GM11168 (cell line): ENCODE results near the gene NKD1.

Experiments used
- in situ Hi-C: fragments of 300-500 bp; cut with MboI; formaldehyde crosslinking; loops from one replicate; pipeline ENCODE4 v1.12.0; 2022; ENCODE audit warnings: low sequenced_read_pairs; ENCODE audit not compliant: unreplicated experiment

NKD1 gene

DNA sequence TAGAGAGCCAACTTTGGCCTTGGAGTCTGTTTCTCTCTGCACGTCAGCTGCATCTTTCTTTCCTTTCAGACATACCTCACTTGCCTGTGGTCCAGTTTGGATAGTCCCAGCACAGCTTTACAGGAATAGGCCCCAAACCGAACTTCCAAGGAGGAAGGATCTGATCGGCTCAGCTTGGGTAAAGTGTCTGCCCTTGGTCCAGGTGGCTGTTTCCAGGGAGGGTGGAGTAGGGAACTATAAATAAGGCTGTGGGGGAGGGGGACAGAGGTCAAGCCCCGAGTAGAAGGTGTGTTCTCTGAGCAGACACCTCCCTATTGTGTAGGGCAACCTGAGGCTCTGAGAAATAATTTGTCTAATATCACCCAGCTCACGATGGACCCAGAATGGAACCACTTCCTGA lies 29.2 kb upstream of the NKD1 start:
- in situ Hi-C loops, result no loop called here

GRCh38 chr16:50519602-50520001 lies 28.6 kb upstream of the NKD1 start:
- in situ Hi-C loops, result no loop called here

- in situ Hi-C loops, result no loop called here
Measured at GRCh38 chr16:50520451-50521245, 27.5 kb upstream of the NKD1 start.

GRCh38 chr16:50521246-50521900 lies 26.8 kb upstream of the NKD1 start:
- in situ Hi-C loops, result no loop called here

- in situ Hi-C loops, result no loop called here
Measured at GRCh38 chr16:50522324-50522723, 25.9 kb upstream of the NKD1 start.

- in situ Hi-C loops, result no loop called here
Measured at GRCh38 chr16:50523710-50524109, 24.5 kb upstream of the NKD1 start.

- in situ Hi-C loops, result no loop called here
Measured at GRCh38 chr16:50525262-50525661, 22.9 kb upstream of the NKD1 start.

DNA sequence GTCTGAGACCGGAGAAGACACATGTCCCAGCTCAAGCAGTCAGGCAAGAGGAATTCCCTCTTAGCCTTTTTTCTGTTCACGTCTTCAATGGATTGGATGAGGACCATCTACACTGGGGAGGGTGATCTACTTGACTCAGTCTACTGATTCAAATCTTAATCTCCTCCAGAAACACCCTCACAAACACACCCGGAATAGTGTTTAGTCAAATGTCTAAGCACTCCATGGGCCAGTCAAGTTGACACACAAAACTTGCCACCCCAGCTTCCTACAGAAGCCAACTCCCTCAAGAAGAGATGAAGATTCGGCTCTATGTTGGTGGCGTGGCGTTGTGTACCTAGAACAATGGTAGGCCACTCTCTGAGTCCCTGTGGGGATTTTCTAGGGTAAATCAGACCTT lies 22.5 kb upstream of the NKD1 start:
- in situ Hi-C loops, result no loop called here

GRCh38 chr16:50526249-50526648 lies 21.9 kb upstream of the NKD1 start:
- in situ Hi-C loops, result no loop called here

GRCh38 chr16:50526796-50527195 lies 21.4 kb upstream of the NKD1 start:
- in situ Hi-C loops, result no loop called here

- in situ Hi-C loops, result no loop called here
Measured at GRCh38 chr16:50528820-50529219, 19.4 kb upstream of the NKD1 start.

DNA sequence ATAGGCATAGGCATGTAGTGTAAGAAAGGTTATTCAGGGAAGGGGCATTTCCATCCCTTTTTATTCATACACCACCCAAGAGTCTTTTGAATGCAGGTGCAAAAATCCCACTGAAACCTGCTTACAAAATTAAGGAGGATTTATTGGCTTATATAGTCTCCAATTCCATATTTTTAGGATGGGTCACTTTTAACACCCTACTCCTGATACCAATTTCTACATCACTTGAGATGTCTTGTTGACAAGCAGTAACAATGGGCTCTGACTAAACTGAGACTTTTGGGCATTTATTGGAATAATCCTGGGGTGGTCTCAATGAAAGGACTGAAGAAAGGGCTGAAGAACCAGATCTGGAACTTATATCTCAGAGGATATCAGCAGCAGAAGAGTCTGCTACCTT lies 18.9 kb upstream of the NKD1 start:
- in situ Hi-C loops, result no loop called here

DNA sequence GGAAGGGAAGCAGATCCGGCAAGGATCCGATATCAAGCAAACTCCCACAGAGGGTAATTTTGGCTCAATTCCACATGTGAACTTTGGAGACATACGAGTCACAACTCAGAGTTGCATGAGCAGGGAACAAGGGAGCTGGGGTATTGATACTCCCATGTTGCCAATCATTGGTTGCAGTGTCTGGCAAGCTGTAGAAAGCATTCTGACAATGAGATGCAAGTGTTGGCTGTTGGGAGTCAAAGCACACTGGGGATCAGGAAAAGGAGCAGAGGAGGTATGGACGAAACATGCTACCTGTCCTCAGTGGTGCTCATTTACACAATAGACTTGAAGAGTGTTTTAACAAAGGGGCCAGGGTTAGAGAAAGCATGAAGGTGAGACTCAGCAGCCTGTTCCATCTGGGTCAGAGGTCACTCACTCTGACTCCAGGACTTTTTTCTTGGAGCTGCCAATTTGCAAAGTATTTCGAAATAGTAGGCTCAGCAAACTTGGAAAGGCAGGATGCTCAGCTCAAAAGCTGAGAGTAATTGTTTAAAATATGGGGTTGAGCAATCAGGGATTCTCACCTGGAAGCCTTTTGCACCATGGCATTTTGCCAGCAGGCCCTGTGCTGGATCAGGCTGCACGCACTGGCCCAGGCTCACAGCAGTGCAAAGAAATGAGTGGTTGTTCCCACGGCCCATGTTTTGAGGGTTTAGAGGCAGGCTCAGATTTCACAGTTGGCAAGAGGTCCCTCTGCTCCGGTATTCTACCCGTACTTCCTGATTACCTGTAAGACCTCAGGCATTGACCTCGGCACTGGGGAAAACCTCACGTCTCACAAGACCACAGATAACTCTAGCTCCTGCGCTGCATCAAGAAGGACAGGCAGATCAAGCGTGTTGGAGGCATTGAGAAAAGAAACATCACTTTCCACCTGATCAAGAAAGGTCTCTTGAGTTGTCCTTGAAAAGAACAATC lies 17.6 kb upstream of the NKD1 start:
- in situ Hi-C loops, result no loop called here

- in situ Hi-C loops, result no loop called here
Measured at GRCh38 chr16:50531359-50531758, 16.8 kb upstream of the NKD1 start.

DNA sequence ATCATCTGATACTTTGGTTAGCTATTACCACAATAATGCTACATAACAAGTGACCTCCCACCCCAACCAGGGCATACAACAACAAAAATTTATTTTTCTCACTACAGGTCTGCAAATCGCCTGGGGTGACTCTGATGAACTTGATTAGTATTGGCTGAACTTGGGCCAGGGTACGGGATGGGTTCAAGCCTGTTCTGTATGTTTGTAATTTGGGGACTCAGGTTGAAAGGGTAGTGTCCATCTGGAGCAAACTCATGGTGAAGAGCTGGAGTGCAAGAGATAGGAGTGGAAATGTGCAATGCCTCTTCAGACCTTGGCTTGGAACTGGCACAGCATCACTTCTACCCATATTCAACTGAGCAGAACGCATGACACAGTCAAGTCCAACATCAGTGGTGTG lies 16.3 kb upstream of the NKD1 start:
- in situ Hi-C loops, result no loop called here

- in situ Hi-C loops, result no loop called here
Measured at GRCh38 chr16:50532576-50532975, 15.6 kb upstream of the NKD1 start.

GRCh38 chr16:50533317-50533716 lies 14.9 kb upstream of the NKD1 start:
- in situ Hi-C loops, result no loop called here

- in situ Hi-C loops, result no loop called here
Measured at GRCh38 chr16:50534091-50534490, 14.1 kb upstream of the NKD1 start.

DNA sequence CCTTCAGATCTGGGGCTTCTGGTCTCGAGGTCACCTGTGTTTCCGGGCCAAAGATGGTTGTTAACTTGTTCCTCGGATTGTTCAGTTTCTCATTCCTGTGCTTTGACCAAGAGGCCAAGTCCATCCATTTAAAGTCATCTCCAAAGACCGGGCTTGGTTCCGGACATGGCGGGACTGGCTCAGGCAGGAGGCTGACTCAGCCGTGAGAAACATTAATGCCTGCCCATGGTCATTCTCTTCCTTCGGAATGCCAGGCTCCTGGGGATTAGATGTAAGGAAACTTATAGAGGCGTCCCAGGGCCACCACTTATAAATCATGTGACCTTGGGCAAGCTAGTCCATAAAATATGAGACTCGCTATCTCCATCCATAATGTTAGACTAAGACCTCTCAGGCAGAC lies 13.6 kb upstream of the NKD1 start:
- in situ Hi-C loops, result no loop called here

GRCh38 chr16:50534958-50535357 lies 13.2 kb upstream of the NKD1 start:
- in situ Hi-C loops, result no loop called here
